SK-N-SH (cell line): Measurements from ENCODE around the gene HOXA1.

Source experiments
- CTCF ChIP-seq: fragments of 200-600 bp; sonication (generic); IDR thresholded peaks from 2 replicates; pipeline ENCODE4 v1.6.1; 2017; ENCODE audit warnings: antibody characterized with exemption, mild to moderate bottlenecking, moderate library complexity
- GABPA ChIP-seq: IDR thresholded peaks from 2 replicates; pipeline ENCODE4 v1.4.0; 2012; ENCODE audit warnings: low read depth, mild to moderate bottlenecking
- MXI1 ChIP-seq: IDR thresholded peaks from 2 replicates; pipeline ENCODE4 v1.6.1; 2012; ENCODE audit warnings: mild to moderate bottlenecking, low read depth, low read length, improper control_type of control experiment
- NFIC ChIP-seq: IDR thresholded peaks from 2 replicates; pipeline ENCODE4 v1.4.0; 2012; ENCODE audit warnings: borderline replicate concordance
- RCOR1 ChIP-seq: fragments of 150-350 bp; IDR thresholded peaks from 2 replicates; pipeline ENCODE4 v1.6.1; 2017; ENCODE audit warnings: antibody characterized with exemption, low read length
- TEAD4 ChIP-seq: IDR thresholded peaks from 2 replicates; pipeline ENCODE4 v1.4.0; 2012; ENCODE audit warnings: mild to moderate bottlenecking, borderline replicate concordance; ENCODE audit not compliant: insufficient read depth
- TF ChIP-seq, protein P1 (sequence below): IDR thresholded peaks from 2 replicates; pipeline ENCODE4 v1.6.1; 2012; ENCODE audit warnings: mild to moderate bottlenecking, low read depth, low read length, moderate library complexity

DNA sequence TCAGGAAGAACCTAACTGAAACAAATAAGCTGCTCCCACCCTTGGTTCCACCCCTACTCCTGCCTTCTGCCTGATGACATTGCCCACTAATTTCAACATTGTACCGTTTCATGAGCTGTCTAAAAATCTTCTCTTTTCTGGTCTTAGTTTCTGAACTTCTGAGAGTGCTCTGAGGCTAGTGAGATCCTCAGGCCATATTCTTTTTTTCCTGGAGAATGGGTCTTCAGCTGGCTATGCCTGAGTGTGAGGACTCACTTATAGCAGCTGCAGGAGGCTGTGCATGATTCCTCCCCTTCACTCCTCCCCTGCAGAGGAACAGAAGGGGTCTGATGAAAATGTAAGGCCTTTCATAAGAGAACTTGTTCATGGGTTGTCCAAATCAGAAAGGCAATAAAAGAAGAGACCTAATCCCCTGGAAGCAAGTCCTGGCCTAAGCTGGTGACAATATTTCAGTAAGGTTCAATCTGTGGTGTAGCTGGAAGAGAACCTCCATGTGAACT lies 23.7 kb upstream of the HOXA1 start:
- TF ChIP-seq CTCF, result no peak
- no peak for TF ChIP-seq TEAD4
- TF ChIP-seq, protein P1, sequence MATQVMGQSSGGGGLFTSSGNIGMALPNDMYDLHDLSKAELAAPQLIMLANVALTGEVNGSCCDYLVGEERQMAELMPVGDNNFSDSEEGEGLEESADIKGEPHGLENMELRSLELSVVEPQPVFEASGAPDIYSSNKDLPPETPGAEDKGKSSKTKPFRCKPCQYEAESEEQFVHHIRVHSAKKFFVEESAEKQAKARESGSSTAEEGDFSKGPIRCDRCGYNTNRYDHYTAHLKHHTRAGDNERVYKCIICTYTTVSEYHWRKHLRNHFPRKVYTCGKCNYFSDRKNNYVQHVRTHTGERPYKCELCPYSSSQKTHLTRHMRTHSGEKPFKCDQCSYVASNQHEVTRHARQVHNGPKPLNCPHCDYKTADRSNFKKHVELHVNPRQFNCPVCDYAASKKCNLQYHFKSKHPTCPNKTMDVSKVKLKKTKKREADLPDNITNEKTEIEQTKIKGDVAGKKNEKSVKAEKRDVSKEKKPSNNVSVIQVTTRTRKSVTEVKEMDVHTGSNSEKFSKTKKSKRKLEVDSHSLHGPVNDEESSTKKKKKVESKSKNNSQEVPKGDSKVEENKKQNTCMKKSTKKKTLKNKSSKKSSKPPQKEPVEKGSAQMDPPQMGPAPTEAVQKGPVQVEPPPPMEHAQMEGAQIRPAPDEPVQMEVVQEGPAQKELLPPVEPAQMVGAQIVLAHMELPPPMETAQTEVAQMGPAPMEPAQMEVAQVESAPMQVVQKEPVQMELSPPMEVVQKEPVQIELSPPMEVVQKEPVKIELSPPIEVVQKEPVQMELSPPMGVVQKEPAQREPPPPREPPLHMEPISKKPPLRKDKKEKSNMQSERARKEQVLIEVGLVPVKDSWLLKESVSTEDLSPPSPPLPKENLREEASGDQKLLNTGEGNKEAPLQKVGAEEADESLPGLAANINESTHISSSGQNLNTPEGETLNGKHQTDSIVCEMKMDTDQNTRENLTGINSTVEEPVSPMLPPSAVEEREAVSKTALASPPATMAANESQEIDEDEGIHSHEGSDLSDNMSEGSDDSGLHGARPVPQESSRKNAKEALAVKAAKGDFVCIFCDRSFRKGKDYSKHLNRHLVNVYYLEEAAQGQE, result no peak
- no peak for TF ChIP-seq MXI1
- TF ChIP-seq GABPA, result no peak
- TF ChIP-seq RCOR1, result no peak
- TF ChIP-seq NFIC, result no peak
